Activated CD4-positive, CD25-positive, alpha-beta regulatory T cell (primary cell): ENCODE measurements around the gene ANKS1A.
"Not testable (repeated sequence)": the region's sequence is repeated elsewhere in the genome, so short reads cannot be mapped to it uniquely, and the experiment has no call there.

Experiments used
- DNase-seq, 4 experiments: peaks; one replicate each; lab custom pipeline; 2025; lab: John Stamatoyannopoulos, UW

The ANKS1A gene

DNA sequence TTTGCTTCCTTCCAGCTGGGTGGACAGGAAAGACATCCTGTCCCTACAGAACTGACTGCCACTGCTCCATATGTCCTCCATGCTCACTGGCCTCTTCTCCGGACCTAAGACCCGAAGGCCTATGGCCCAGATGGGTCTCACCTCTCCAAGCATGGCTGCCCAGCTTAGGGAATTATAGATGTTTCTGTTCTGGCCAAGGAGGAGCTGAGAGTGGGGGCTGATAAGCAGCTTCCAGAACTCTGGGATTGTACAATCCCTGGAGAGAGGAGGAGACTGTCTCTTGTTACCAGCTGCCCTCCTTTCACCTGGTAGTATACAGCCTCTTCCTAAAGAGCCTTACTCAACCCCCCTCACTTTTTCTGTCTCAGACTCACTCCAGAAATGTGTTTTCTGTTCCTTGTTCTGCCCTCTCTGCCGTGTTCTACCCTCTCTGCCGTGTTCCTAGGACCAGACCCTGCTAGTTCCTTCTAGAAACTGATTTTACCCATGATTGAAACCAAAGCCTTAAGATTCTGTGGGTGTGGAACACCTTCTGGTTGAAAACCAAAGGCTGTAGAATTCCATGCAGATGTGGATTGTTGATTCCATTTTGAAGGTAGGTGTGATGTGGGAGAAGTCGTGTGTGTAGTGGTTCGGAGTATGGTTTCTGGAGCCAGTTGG, 28.7 kb downstream of the ANKS1A start:
- no peak for DNase-seq

GRCh38 chr6:34919651-34920050, 30.6 kb downstream of the ANKS1A start:
- no peak for DNase-seq

- DNase-seq: no peak
Measured at GRCh38 chr6:34920097-34920496, 31.0 kb downstream of the ANKS1A start.

GRCh38 chr6:34922177-34922663, 33.2 kb downstream of the ANKS1A start:
- DNase-seq: no peak

GRCh38 chr6:34924831-34925625, 36.0 kb downstream of the ANKS1A start:
- DNase-seq: no peak

DNA sequence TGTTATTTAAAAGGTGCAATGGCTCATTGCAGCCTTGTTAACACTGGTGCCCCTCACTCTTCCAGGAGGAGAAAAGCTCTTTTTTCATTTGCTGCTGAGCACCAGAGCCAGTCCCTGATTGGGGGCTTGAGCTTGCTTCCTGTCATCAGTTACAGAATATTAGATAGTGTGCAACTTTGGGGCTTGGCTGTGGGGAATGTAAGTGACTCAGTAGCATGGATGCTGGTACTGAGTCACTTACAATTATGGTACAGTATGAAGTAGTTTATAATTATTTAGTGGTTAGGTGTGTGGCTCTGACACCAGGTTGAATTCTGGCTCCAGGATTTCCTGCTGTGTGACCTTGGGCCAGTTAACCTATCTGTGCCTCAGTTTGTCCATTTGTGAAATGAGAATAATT, 37.6 kb downstream of the ANKS1A start:
- DNase-seq: no peak

DNA sequence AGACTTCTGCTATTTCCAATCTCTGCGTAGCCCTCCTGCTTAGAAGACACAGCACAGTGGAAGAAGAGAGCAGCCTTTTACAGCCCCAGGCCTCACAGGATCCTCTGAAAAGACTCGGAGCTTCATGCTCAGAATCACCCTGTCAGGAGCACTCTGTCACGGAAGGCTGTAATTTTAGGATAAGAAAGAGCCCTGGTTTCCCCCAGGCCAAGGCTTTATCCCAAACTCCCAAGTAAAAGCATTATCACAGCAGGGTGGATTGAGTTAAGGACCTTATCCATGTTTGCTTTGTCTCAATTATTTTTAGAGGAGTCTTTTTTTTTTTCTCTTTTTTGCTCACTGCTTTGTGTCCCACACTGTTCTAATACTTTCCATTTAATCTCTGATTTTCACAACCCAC, 39.2 kb downstream of the ANKS1A start:
- no peak for DNase-seq

DNA sequence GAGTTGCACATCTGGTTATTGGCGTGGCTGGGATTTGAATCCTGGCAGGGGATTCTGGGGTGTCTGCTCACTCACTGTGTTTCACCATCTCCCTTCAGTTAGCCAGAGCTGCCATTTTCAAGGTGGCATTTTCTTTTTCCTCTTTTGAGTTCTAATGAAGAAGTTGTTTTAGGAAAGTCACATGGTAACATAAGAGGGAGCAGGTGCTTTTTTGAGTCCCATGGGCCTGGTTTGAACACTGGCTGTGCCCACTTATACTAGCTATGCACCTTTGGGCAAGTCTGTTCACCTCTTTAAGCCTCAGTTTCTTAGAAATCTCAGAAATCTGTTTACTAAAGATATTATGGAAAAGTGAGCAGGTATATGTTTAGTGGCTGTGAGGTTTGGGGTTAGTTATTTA, 39.6 kb downstream of the ANKS1A start:
- DNase-seq: no peak

DNA sequence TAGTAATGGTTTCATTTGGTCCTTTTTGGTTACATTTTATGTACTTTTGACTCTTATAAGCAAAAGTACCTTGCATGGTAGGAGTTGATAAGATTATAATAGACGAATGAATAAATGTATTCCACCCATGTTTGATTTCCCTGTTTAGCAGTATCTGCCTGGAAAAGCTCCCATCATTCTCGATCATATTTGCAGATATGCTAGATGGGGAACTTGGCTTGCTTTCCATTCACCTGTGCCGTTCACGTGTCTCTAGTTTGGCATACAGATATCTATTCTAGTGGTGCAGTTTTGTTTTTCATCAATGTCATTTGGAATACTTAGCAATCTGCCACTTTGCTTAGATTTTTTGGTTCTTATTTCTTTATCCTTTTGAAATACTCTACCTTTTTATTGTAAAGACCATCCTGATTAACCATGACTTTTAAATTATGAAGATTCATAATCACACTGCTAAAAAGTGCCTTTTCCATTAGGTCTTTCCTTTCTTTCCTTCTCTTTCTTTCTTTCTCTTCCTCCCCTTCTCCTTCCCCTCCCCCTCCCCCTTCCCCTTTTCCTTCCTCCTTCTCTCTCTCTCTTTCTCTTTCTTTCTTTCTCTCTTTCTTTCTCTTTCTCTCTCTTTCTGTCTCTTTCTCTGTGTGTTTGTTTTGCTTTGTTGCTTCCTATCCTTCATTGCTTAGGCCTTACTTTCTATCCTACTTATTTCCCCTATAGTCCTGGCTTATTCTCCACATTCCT, 40.4 kb downstream of the ANKS1A start:
- no peak for DNase-seq

- no peak for DNase-seq
Measured at GRCh38 chr6:34930221-34930620, 41.2 kb downstream of the ANKS1A start.

GRCh38 chr6:34932202-34932601, 43.1 kb downstream of the ANKS1A start:
- DNase-seq: not testable (repeated sequence)

DNA sequence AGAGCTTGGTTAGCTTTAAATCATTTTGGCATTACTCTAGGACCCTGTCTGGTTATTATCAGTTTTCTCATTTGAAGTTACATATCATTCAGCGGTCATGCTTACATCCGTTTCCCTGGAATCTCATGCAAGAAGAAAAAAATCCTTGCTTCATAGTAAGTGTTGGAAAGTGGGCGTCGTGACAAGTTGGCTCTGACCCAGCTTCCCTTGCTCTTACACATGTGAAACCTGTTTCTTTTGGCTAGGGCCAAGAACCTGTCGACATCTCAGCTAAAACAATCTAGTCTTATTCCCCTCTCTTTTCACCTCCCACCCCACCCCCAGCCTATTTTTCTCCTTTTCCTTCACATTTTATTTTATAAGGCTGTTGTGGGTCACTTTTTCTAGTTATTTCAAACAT, 45.5 kb downstream of the ANKS1A start:
- DNase-seq: no peak

DNA sequence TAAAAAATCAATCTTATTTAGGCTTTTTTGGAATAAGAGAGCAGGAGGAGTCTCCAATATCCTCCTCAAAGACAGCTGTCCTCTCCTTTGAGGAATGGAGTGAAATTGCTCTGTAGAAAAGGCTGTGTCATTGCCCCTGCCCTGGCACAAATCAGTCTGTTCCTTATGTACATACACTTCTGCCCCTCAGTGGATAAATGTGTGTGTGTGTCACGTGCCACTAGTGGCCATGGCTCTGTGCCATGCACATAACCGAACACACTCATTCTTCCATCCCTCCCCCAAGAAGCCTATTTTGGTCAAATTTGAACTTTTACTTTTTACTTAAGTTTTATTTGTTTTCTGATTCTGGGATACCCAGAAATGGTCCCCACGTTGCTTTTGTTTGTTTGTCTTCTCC, 49.2 kb downstream of the ANKS1A start:
- no peak for DNase-seq

DNA sequence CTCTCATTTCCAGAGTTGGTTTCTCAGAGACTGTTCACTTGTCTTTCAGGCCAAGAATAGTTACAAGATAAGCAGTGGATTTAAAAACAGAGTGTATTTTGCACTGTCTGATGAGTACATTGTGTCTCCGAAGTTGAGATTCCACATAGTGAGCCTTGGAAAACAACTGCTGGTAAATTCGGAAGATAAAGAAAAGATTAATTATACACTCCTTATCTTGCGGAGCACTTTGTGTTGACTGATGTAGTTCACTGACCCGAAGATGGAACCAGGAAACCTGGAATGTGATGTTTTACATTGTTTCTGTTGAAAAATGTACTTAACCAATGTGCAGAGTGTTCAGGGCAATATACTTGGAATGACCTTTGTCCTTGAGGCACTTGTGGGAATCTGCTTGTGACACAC, 51.0 kb downstream of the ANKS1A start:
- no peak for DNase-seq

GRCh38 chr6:34941421-34941820, 52.4 kb downstream of the ANKS1A start:
- DNase-seq: no peak

GRCh38 chr6:34945317-34945716, 56.3 kb downstream of the ANKS1A start:
- no peak for DNase-seq

DNA sequence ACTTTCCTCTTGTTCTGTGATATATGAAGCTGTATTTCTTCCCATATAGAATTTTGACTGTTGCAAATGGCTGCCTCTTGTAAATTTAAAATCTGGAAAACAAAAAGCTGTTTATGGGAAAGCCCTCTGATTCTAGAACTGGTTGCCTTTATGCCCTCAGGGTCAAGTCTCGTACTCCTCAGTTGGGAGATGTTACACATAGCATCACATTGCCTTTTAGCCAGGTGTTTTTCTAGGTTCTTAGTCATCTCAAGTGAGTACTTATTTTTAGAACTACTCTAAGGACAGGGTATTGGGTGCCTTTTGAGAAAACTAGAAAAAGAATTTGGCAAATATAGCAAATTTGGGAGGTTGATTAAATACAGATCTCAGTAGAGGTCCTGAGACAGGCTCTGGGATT, 58.5 kb downstream of the ANKS1A start:
- DNase-seq: no peak

DNA sequence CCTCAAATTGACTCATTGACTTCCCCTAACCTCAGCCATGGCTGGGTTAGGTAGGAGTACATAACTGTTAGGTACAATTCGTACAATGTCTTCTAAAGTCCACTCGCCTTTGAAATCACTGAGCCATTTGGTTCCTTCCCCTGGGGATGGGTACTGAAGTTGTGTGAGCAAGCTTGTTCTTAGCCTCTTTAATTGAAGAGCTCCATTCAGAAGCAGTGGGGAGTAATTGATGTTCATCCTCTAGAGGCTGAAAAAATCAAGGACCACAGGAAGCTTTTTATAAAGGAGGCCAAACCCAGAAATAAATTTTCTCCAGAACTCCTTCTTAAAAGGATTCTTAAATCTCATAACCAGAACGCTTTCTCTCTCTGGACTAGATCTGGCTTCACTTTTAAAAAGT, 60.6 kb downstream of the ANKS1A start:
- DNase-seq: no peak

DNA sequence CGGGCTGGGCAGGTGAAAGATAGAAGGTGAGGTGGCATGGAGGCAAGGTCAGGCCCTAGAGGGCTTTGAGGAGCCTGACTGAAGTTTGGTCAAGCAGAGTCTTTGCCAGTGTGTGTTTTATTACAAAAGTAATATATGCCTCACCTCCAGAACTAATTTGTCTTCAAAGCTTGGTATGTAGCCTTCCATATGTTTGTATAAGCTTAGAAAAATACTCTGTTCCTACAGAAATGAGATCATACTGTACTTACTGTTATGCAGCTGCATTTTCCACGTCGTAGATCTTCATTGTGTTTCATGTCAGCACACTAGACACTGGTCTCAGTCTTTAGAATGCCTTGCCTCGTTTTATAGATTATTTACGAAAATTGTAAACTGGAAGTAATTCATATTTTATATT, 61.8 kb downstream of the ANKS1A start:
- DNase-seq: no peak

DNA sequence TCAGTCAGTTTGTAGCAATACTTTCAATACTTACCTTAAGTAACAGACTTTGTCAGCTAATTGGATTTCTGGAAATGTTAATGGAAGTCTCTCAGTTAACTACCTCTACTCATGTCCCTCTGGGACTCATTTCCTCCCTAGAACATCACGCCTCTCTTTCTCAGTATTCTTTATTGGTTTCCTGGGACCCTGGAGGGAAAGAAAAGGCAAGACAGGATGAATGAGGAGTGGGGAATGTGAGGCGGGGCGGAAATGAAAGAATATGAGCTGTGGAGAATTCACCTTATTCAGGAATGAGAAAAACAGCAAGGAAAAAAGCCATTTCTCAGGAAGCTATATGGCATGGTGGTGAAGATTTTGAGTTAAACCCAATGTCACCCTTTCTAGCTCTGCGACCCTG, 62.7 kb downstream of the ANKS1A start:
- DNase-seq: no peak

DNA sequence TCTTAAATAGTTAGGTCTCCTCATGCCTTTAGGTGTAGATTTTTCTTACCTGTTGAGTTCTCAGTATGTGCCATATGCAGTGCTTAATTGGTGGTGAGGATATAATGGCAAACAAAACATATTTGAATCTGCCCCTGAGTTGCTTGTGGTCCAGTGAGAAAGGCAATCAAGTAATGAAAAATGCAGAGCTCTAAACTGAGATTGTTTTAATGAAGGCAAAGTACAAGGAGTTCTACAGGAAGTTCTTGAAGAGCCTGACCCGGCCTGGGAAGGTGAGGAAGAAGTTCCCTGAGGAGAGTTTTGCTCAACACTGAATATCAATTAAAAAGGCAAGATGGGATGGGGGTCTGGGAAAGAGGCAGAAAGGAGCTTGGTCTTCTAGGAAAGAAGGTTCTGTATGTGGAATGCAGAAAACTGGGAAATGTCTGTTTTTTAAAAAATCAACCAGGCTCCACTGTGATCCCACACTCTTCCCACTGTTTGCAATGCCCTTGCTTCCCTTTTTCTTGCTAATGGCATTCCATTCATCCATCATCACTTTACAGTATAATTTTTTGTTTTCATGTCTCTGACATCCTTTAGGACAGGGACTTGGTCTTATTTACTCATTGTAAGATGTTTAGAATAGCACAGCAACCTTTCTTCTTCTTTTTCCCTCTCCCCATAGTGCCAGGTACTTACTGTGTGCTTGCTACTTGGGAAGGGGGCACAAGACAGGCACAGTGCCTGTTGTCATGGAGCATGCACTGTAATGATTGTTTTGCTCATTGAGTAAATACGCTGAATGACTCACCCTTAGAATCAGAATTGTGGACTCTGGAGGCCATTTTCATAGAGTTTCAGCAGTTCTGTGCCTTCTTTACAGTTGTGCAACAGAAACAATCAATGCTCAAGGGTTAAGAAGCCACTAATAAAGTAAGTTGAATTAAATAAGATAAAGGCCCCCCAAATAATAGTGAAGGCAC, 64.3 kb downstream of the ANKS1A start:
- DNase-seq: no peak

- DNase-seq: no peak
Measured at GRCh38 chr6:34955442-34955841, 66.4 kb downstream of the ANKS1A start.
